TTC549 (cell line): Measurements from ENCODE around the gene IL26.

Experiments
- FAIRE-seq: peaks from 2 replicates; lab custom pipeline; 2012; peaks lifted over from hg19 to GRCh38; lab: Jason Lieb, UNC

The IL26 gene, protein sequence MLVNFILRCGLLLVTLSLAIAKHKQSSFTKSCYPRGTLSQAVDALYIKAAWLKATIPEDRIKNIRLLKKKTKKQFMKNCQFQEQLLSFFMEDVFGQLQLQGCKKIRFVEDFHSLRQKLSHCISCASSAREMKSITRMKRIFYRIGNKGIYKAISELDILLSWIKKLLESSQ

GRCh38 chr12:68225576-68226476 is at the start of gene IL26:
Gene IL26 (minus strand): TSS chr12:68225810. CDS start chr12:68225756, 54 bp downstream.
- no peak for FAIRE-seq

- FAIRE-seq, result no peak
These were observed 47.1 kb upstream of the IL26 start for GRCh38 chr12:68272732-68273131.

DNA sequence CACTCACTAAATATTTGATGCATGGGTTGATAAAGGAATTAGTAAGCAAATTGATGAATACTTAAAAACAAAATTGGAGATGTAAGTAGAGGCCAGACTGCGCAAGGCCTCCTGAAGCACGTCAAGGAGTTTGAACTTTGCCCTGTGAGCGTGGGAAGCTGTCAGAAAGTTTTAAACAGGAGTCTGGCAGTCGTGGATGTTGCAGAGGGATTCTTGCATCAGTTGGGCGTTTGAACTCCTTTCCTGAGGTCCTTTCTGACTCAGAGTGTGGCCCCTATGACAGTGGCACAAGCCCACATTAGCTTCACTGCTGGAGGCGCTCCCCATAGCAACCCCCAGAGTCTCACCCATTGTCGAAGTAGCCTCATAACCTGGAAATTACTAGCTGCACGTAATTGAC is 45.7 kb upstream of the IL26 start:
- no peak for FAIRE-seq

DNA sequence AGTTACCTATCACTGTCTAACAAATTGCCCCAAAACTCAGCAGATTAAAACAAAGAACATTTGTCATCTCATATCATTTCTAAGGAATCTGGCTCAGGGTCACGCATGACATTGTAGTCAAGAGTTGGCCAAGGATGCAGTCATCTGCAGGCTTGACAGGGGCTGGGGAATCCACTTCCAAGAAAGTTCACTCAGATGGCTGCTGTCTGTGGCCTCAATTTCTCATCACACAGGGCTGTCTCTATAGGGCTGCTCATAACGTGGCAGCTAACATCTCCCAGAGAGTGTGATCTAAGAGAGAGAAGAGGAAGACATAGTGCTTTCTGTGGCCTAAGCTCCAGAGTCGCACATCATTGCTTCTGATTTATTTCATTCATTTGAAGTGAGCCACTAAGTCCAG is 44.7 kb upstream of the IL26 start:
- no peak for FAIRE-seq

- no peak for FAIRE-seq
These were observed 44.2 kb upstream of the IL26 start for GRCh38 chr12:68269779-68270178.

DNA sequence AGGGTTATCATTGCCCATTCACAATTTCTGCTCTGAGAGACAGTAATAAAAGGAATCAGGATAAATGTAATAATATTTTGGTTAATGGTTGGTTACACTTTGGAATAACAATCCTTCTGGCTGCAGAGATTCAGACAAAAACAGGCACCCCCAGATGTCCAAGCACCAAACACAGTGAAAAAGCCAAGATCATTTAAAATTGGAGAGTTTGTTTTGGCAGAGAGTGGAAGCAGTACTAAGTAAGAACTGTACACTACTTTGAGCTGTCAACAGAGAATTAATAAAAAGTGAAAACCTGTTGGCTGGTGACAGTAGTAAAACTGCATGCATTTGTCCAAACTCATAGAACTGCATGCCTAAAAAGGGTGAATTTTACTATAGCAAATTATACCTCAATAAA is 43.4 kb upstream of the IL26 start:
- no peak for FAIRE-seq

GRCh38 chr12:68267892-68268396 is 42.3 kb upstream of the IL26 start:
- no peak for FAIRE-seq

DNA sequence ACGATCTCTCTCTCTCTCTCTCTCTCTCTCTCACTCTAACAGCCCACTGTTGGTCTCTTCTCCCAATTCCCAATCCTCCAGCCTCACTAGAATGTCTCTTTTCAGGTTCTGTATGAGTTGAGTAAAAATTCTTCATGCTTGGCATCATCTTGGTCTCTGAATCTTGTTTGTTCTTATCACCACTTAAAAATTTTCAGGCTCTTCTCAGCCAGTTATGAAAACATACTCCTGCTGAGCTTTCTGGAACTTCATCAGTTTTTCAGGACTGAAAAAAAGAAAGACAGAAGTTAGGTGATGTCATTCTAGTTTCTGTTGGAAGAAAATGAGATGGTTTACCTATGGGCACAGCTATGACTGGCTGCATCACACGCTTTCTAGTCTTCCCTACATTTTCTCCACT is 39.2 kb upstream of the IL26 start:
- no peak for FAIRE-seq

DNA sequence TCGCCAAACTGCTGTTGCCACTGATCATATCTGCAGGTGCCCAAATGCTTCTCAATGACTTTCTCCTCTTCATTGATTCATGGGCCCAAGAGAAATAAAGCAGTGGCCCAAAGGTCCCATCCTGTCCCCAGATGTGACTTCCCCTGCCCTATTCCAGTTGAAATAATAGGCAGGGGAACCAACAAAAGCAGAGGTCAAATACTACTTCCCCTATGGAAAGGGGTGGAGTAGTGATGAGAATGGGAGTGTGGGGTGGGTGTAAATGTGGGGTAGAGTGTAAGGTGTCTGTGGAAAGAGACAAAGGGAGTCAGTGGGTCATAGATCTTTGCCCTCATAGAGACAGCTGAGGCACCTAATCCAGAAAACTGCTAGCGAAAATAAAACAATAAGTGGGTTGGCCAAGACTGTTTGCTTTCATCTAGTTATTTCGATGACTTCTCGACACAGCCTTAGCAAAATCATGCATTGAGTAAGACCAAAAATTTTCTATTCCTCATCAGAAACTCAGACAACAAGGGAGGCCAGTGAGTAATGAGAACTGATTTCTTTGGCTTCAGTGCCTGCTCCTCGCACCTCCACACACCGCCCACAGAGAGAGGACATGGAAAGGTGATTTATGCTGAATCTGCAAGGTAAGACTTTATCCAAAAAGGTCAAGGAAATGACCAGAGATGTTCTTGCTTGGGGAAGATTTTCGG is 38.7 kb upstream of the IL26 start:
- FAIRE-seq, result no peak

DNA sequence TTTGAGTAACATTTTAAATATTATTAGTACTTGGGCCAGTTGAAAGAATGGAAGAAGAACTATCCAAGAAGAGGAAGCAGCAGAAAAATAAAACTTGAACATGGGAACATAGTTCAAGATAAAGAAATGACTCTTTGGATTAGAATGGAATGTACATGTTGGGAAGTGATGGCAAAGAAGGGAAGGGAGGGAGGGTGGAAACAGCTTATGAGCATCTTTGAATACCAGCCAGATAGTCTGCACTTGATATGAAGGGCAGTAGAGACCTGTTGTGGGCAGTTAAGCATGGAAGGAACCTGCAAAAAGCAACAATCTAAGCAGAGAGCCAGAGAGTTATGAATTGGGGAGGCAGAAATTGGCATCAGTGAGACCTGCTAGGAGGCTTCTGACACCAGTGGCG is 37.8 kb upstream of the IL26 start:
- no peak for FAIRE-seq

DNA sequence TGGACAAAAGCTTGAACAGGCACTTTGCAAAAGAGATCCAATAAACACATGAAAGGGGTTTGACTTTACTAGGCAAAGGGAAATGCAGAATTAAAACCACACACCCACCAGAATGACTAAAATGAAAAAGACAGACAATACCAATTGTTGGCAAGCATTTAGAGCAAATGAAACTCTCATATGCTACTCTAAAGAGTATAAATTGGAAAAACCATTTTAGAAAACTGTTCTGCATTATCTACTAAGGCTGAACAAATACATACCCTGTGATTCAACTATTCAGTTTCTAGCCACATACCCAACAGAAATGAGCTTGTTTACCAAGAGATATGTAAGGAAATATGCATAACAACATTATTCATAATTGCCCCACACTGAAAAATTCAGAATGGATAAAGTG is 36.3 kb upstream of the IL26 start:
- no peak for FAIRE-seq

DNA sequence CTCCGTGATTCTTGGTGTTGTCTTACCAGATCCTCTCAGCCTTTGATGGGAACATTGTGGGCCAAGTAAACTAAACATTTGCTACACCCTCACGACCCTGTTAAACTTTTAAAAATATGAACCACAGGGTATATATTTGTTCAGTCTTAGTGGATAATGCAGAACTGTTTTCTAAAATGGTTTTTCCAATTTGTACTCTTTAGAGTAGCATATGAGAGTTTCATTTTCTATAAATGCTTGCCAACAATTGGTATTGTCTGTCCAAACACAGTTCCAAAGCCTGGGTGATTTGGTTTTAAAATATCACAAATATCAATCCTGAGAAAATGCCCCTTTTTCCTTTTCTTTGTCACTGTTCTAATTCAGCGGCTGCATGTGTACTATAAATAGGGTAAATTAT is 34.5 kb upstream of the IL26 start:
- no peak for FAIRE-seq

- FAIRE-seq, result no peak
These were observed 33.8 kb upstream of the IL26 start for GRCh38 chr12:68259318-68259940.

- no peak for FAIRE-seq
These were observed 27.9 kb upstream of the IL26 start, which contains the start of gene IL22 for GRCh38 chr12:68253504-68253903. Gene IL22 (minus strand): TSS chr12:68253604. CDS start chr12:68253448, 156 bp downstream.

GRCh38 chr12:68252077-68252476 is 26.5 kb upstream of the IL26 start:
- FAIRE-seq, result no peak

DNA sequence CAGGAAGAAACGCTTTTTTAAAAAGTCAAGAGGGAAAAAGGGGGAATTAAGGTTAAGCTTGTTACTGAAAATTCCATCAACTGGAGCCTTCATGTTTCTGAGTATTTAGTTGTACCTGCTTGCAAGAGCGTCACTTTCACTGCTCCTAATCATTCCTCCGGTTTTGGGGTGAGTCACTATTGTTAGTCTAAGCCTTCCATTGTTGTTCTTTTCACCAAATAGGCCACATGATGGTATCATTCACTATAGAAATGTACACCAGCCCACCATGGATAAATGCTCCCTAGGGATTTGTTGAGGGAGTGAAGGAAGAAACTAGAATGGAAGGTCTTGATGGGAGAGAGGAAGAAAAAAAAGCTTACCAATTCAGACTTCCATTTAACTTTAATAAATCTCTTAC is 24.8 kb upstream of the IL26 start:
- FAIRE-seq, result no peak

GRCh38 chr12:68247785-68248184 is 22.2 kb upstream of the IL26 start:
- no peak for FAIRE-seq

DNA sequence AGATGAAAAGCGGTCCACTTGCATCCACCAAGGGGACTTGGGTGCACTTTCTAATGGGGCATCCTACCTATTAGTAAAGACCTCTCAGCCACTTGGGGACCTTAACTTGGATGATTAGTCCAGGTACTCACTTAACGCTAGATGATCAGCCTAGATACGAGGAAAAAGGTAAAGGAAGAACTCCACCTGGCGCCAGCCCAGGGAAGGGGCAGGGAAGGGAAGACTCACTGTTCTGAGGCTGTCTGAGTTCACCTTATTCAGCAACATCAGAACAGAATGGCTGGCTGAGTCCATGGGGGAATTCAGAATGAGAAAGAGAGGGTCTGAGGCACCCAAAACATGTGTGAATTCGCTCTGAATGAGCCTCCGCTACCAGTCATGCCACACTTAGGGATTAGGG is 20.7 kb upstream of the IL26 start:
- FAIRE-seq, result no peak

DNA sequence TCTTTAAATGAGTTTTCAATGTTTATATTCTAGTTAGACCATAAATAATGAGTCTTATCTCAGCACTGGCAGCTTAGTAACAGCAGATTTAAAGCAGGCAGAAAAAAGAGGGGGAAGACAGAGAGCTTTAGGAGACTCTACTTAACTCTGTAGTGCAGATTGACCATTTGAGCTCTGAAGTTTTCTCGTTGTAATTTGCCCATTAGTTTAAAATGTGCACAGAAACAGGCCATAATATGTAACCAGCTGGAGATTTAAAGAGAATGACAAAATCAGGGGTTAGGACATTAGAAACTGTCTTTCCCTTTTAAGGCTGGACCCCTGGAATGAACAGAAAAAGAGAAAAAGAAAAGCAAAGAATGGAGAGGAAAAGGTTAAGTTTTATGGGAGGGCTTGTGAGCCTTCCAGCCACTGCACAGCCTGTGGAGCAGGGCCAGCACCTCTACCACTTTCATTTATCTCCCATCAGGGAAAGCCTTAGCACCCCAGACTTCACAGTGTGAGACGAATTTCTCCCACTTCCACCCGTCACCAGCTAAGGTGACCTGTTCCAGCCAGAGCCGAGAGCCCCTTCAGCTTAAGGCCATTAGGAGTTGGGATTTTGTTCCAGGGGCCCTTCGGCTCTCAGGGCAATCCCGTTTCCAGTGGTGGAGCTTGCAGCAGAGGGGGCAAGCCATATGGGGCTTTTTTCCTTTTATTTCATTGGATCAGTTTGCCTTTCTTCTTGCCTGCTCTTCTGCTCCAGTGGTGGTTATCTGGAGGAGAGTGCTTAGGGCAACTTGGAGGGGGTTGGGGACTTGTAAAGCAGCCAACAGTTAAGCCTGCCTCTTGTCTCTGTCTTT is 19.8 kb upstream of the IL26 start:
- no peak for FAIRE-seq

DNA sequence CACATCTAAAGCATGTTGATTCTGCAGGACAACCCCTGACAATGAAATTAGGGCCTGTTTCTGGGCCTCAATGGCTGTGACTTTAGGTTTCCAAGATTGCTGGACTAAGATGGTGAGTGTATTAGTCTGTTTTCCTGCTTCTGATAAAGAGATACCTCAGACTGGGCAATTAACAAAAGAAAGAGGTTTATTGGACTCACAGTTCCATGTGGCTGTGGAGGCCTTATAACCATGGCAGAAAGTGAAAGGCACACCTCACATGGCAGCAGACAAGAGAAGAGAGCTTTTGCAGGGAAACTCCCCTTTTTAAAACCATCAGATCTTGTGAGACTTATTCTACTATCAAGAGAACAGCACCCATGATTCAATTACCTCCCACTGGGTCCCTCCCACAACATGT is 17.2 kb upstream of the IL26 start:
- FAIRE-seq, result no peak

- FAIRE-seq, result no peak
These were observed 15.4 kb upstream of the IL26 start for GRCh38 chr12:68240975-68241374.

GRCh38 chr12:68240079-68240478 is 14.5 kb upstream of the IL26 start:
- FAIRE-seq, result no peak
